Measurements from ENCODE around the gene GRIK3.

The GRIK3 gene

GRCh38 chr1:36814774-36815173 lies 219.5 kb downstream of the GRIK3 start:
- DNase-seq (ENCODE audit: low spot score in 2 of 2) (no peak), ATAC-seq (replicated peaks; ENCODE audit: extremely low read depth, poor library complexity, severe bottlenecking) (no peak)
- no peaks in the 10 kb centered on the region for H3K4me1 Mint-ChIP-seq
- H3K36me3 Mint-ChIP-seq (ENCODE audit: insufficient read depth), result no peaks in the 10 kb centered on the region
- no peak overlapping the region for H3K27ac Mint-ChIP-seq (ENCODE audit: low read depth)
- no peak overlapping the region for H3K4me3 Mint-ChIP-seq
- no peaks in the 10 kb centered on the region for H3K9me3 Mint-ChIP-seq
- peaks cover 13% of the 10 kb centered on the region for H3K27me3 Mint-ChIP-seq

- ATAC-seq (replicated peaks; ENCODE audit: extremely low read depth, poor library complexity, severe bottlenecking), result no peak
- Mint-ChIP-seq H3K4me1 (no peaks in the 10 kb centered on the region), H3K4me3 (no peak overlapping the region), H3K9me3 (no peaks in the 10 kb centered on the region), H3K36me3 (ENCODE audit: insufficient read depth) (no peaks in the 10 kb centered on the region), H3K27ac (ENCODE audit: low read depth) (no peak overlapping the region), H3K27me3 (peaks cover 6% of the 10 kb centered on the region)
- DNase-seq (ENCODE audit: low spot score in 2 of 2), result no peak
Observed at GRCh38 chr1:36814083-36814482, 220.2 kb downstream of the GRIK3 start.

GRCh38 chr1:36807262-36807661 lies 227.1 kb downstream of the GRIK3 start:
- Mint-ChIP-seq H3K36me3 (ENCODE audit: insufficient read depth) (no peaks in the 10 kb centered on the region), H3K27me3 (peaks cover 41% of the 10 kb centered on the region), H3K27ac (ENCODE audit: low read depth) (no peak overlapping the region), H3K4me1 (no peaks in the 10 kb centered on the region), H3K9me3 (no peaks in the 10 kb centered on the region), H3K4me3 (no peak overlapping the region)
- DNase-seq (ENCODE audit: low spot score in 2 of 2), result no peak
- no peak for ATAC-seq (replicated peaks; ENCODE audit: extremely low read depth, poor library complexity, severe bottlenecking)

GRCh38 chr1:36805979-36806640 lies 228.2 kb downstream of the GRIK3 start:
- ATAC-seq (replicated peaks; ENCODE audit: extremely low read depth, poor library complexity, severe bottlenecking), result no peak
- DNase-seq (ENCODE audit: low spot score in 2 of 2), result no peak
- H3K9me3 Mint-ChIP-seq, result no peaks in the 10 kb centered on the region
- H3K36me3 Mint-ChIP-seq (ENCODE audit: insufficient read depth), result no peaks in the 10 kb centered on the region
- H3K4me3 Mint-ChIP-seq, result no peak overlapping the region
- peaks cover 41% of the 10 kb centered on the region for H3K27me3 Mint-ChIP-seq
- no peak overlapping the region for H3K27ac Mint-ChIP-seq (ENCODE audit: low read depth)
- H3K4me1 Mint-ChIP-seq, result no peaks in the 10 kb centered on the region

GRCh38 chr1:36804669-36805314 lies 229.5 kb downstream of the GRIK3 start:
- DNase-seq (ENCODE audit: low spot score in 2 of 2) (no peak), ATAC-seq (replicated peaks; ENCODE audit: extremely low read depth, poor library complexity, severe bottlenecking) (no peak)
- no peak overlapping the region for H3K27ac Mint-ChIP-seq (ENCODE audit: low read depth)
- peaks cover 41% of the 10 kb centered on the region for H3K27me3 Mint-ChIP-seq
- no peaks in the 10 kb centered on the region for H3K9me3 Mint-ChIP-seq
- H3K4me1 Mint-ChIP-seq, result no peaks in the 10 kb centered on the region
- no peak overlapping the region for H3K4me3 Mint-ChIP-seq
- H3K36me3 Mint-ChIP-seq (ENCODE audit: insufficient read depth), result no peaks in the 10 kb centered on the region

- no peak for DNase-seq (ENCODE audit: low spot score in 2 of 2)
Observed at GRCh38 chr1:36803868-36804570, 230.3 kb downstream of the GRIK3 start.

GRCh38 chr1:36802018-36802417 lies 232.3 kb downstream of the GRIK3 start:
- H3K27me3 Mint-ChIP-seq, result peaks cover 30% of the 10 kb centered on the region
- no peaks in the 10 kb centered on the region for H3K9me3 Mint-ChIP-seq
- no peak for DNase-seq (ENCODE audit: low spot score in 2 of 2)

More at GRCh38 chr1:36803868-36804570, 230.3 kb downstream of the GRIK3 start:
- no peaks in the 10 kb centered on the region for H3K36me3 Mint-ChIP-seq (ENCODE audit: insufficient read depth)
- H3K9me3 Mint-ChIP-seq, result no peaks in the 10 kb centered on the region
- H3K27ac Mint-ChIP-seq (ENCODE audit: low read depth), result no peak overlapping the region
- ATAC-seq (replicated peaks; ENCODE audit: extremely low read depth, poor library complexity, severe bottlenecking), result no peak
- peaks cover 41% of the 10 kb centered on the region for H3K27me3 Mint-ChIP-seq
- H3K4me3 Mint-ChIP-seq, result no peak overlapping the region
- no peaks in the 10 kb centered on the region for H3K4me1 Mint-ChIP-seq

GRCh38 chr1:36797761-36798160 lies 236.6 kb downstream of the GRIK3 start:
- DNase-seq (ENCODE audit: low spot score in 2 of 2), result no peak
- ATAC-seq (replicated peaks; ENCODE audit: extremely low read depth, poor library complexity, severe bottlenecking), result no peak
- Mint-ChIP-seq H3K27me3 (peaks cover 4% of the 10 kb centered on the region), H3K9me3 (no peaks in the 10 kb centered on the region), H3K4me3 (no peak overlapping the region), H3K4me1 (no peaks in the 10 kb centered on the region), H3K27ac (ENCODE audit: low read depth) (no peak overlapping the region), H3K36me3 (ENCODE audit: insufficient read depth) (no peaks in the 10 kb centered on the region)

More at GRCh38 chr1:36802018-36802417, 232.3 kb downstream of the GRIK3 start:
- Mint-ChIP-seq H3K27ac (ENCODE audit: low read depth) (no peak overlapping the region), H3K4me1 (no peaks in the 10 kb centered on the region), H3K36me3 (ENCODE audit: insufficient read depth) (no peaks in the 10 kb centered on the region), H3K4me3 (no peak overlapping the region)
- no peak for ATAC-seq (replicated peaks; ENCODE audit: extremely low read depth, poor library complexity, severe bottlenecking)

GRCh38 chr1:36796733-36797132 lies 237.6 kb downstream of the GRIK3 start:
- no peaks in the 10 kb centered on the region for H3K4me1 Mint-ChIP-seq
- DNase-seq (ENCODE audit: low spot score in 2 of 2) (no peak), ATAC-seq (replicated peaks; ENCODE audit: extremely low read depth, poor library complexity, severe bottlenecking) (no peak)
- no peaks in the 10 kb centered on the region for H3K36me3 Mint-ChIP-seq (ENCODE audit: insufficient read depth)
- H3K4me3 Mint-ChIP-seq, result no peak overlapping the region
- peaks cover 9% of the 10 kb centered on the region for H3K27me3 Mint-ChIP-seq
- no peaks in the 10 kb centered on the region for H3K9me3 Mint-ChIP-seq
- no peak overlapping the region for H3K27ac Mint-ChIP-seq (ENCODE audit: low read depth)

- peaks cover 15% of the 10 kb centered on the region for H3K27me3 Mint-ChIP-seq
- H3K4me1 Mint-ChIP-seq, result no peaks in the 10 kb centered on the region
- no peak overlapping the region for H3K4me3 Mint-ChIP-seq
- H3K9me3 Mint-ChIP-seq, result no peaks in the 10 kb centered on the region
- no peak for DNase-seq (ENCODE audit: low spot score in 2 of 2)
- no peaks in the 10 kb centered on the region for H3K36me3 Mint-ChIP-seq (ENCODE audit: insufficient read depth)
- no peak for ATAC-seq (replicated peaks; ENCODE audit: extremely low read depth, poor library complexity, severe bottlenecking)
- H3K27ac Mint-ChIP-seq (ENCODE audit: low read depth), result no peak overlapping the region
Observed at GRCh38 chr1:36796106-36796590, 238.2 kb downstream of the GRIK3 start.

GRCh38 chr1:36794460-36794859 lies 239.9 kb downstream of the GRIK3 start:
- Mint-ChIP-seq H3K27ac (ENCODE audit: low read depth) (no peak overlapping the region), H3K9me3 (no peaks in the 10 kb centered on the region), H3K4me3 (no peak overlapping the region), H3K36me3 (ENCODE audit: insufficient read depth) (no peaks in the 10 kb centered on the region), H3K4me1 (no peaks in the 10 kb centered on the region), H3K27me3 (peaks cover 23% of the 10 kb centered on the region)
- no peak for DNase-seq (ENCODE audit: low spot score in 2 of 2)
- no peak for ATAC-seq (replicated peaks; ENCODE audit: extremely low read depth, poor library complexity, severe bottlenecking)

GRCh38 chr1:36793452-36793851 lies 240.9 kb downstream of the GRIK3 start:
- no peaks in the 10 kb centered on the region for H3K9me3 Mint-ChIP-seq
- peaks cover 33% of the 10 kb centered on the region for H3K27me3 Mint-ChIP-seq
- DNase-seq (ENCODE audit: low spot score in 2 of 2) (no peak), ATAC-seq (replicated peaks; ENCODE audit: extremely low read depth, poor library complexity, severe bottlenecking) (no peak)
- no peak overlapping the region for H3K4me3 Mint-ChIP-seq
- H3K27ac Mint-ChIP-seq (ENCODE audit: low read depth), result no peak overlapping the region
- no peaks in the 10 kb centered on the region for H3K4me1 Mint-ChIP-seq
- no peaks in the 10 kb centered on the region for H3K36me3 Mint-ChIP-seq (ENCODE audit: insufficient read depth)

GRCh38 chr1:36792292-36792691 lies 242.0 kb downstream of the GRIK3 start:
- Mint-ChIP-seq H3K27me3 (peaks cover 42% of the 10 kb centered on the region), H3K27ac (ENCODE audit: low read depth) (no peak overlapping the region), H3K9me3 (no peaks in the 10 kb centered on the region), H3K4me1 (no peaks in the 10 kb centered on the region), H3K4me3 (no peak overlapping the region), H3K36me3 (ENCODE audit: insufficient read depth) (no peaks in the 10 kb centered on the region)
- ATAC-seq (replicated peaks; ENCODE audit: extremely low read depth, poor library complexity, severe bottlenecking) (no peak), DNase-seq (ENCODE audit: low spot score in 2 of 2) (no peak)
